Jurkat, Clone E6-1 (cell line): ENCODE measurements around the gene GADD45B.
"Not testable (repeated sequence)": the region's sequence is repeated elsewhere in the genome, so short reads cannot be mapped to it uniquely, and the experiment has no call there.

Experiments used
- DNase-seq: peaks from one replicate; pipeline ENCODE4 v3.0.0-alpha.2; 2011; ENCODE audit warnings: low read depth, low spot score
- H3K4me3 ChIP-seq: 2 replicates; pipeline ENCODE4 v1.5.1; 2011; ENCODE audit warnings: mild to moderate bottlenecking, low read length, control low read depth, moderate library complexity

Gene GADD45B

GRCh38 chr19:2483484-2484151 lies 7.7 kb downstream of the GADD45B start:
- H3K4me3 ChIP-seq: no peak overlapping the region
- no peak for DNase-seq

GRCh38 chr19:2484178-2484937 lies 8.4 kb downstream of the GADD45B start:
- DNase-seq: no peak
- H3K4me3 ChIP-seq: no peak overlapping the region

GRCh38 chr19:2485428-2485827 lies 9.5 kb downstream of the GADD45B start:
- H3K4me3 ChIP-seq: no peak overlapping the region

GRCh38 chr19:2487090-2487489 lies 11.2 kb downstream of the GADD45B start:
- DNase-seq: no peak

More at GRCh38 chr19:2485428-2485827, 9.5 kb downstream of the GADD45B start:
- no peak for DNase-seq

GRCh38 chr19:2487842-2488241 lies 11.9 kb downstream of the GADD45B start:
- DNase-seq: no peak
- no peak overlapping the region for H3K4me3 ChIP-seq

More at GRCh38 chr19:2487090-2487489, 11.2 kb downstream of the GADD45B start:
- no peak overlapping the region for H3K4me3 ChIP-seq

GRCh38 chr19:2488405-2488941 lies 12.5 kb downstream of the GADD45B start:
- no peak overlapping the region for H3K4me3 ChIP-seq
- no peak for DNase-seq

GRCh38 chr19:2488942-2489731 lies 13.2 kb downstream of the GADD45B start:
- DNase-seq: no peak
- H3K4me3 ChIP-seq: no peak overlapping the region

- no peak overlapping the region for H3K4me3 ChIP-seq
- DNase-seq: no peak
Measured at GRCh38 chr19:2490659-2491058, 14.7 kb downstream of the GADD45B start.

GRCh38 chr19:2491130-2491801 lies 15.3 kb downstream of the GADD45B start:
- no peak overlapping the region for H3K4me3 ChIP-seq
- DNase-seq: no peak

- DNase-seq: no peak
- H3K4me3 ChIP-seq: no peak overlapping the region
Measured at GRCh38 chr19:2492870-2493269, 16.9 kb downstream of the GADD45B start.

GRCh38 chr19:2493448-2493847 lies 17.5 kb downstream of the GADD45B start:
- DNase-seq, H3K4me3 ChIP-seq: not testable (repeated sequence)

GRCh38 chr19:2494084-2494446 lies 18.1 kb downstream of the GADD45B start:
- DNase-seq: no peak

GRCh38 chr19:2494447-2495129 lies 18.7 kb downstream of the GADD45B start:
- no peak for DNase-seq
- peak overlapping the region; percentile 58 for H3K4me3 ChIP-seq

More at GRCh38 chr19:2494084-2494446, 18.1 kb downstream of the GADD45B start:
- no peak overlapping the region for H3K4me3 ChIP-seq

- H3K4me3 ChIP-seq: peak overlapping the region; percentile 58
- no peak for DNase-seq
Measured at GRCh38 chr19:2495130-2495641, 19.3 kb downstream of the GADD45B start.

GRCh38 chr19:2495651-2496316 lies 19.9 kb downstream of the GADD45B start:
- no peak for DNase-seq
- H3K4me3 ChIP-seq: no peak overlapping the region

GRCh38 chr19:2497186-2497585 lies 21.3 kb downstream of the GADD45B start:
- H3K4me3 ChIP-seq: no peak overlapping the region
- no peak for DNase-seq

GRCh38 chr19:2500156-2500555 lies 24.2 kb downstream of the GADD45B start:
- DNase-seq: no peak
- H3K4me3 ChIP-seq: no peak overlapping the region

- no peak overlapping the region for H3K4me3 ChIP-seq
- DNase-seq: no peak
Measured at GRCh38 chr19:2500841-2501261, 24.9 kb downstream of the GADD45B start.
